HG03575 (cell line): ENCODE results near the gene LCE2D.
"Not testable (repeated sequence)": the region's sequence is repeated elsewhere in the genome, so short reads cannot be mapped to it uniquely, and the experiment has no call there.

ENCODE experiments used
- ATAC-seq: cut with Tn5 transposase; IDR thresholded peaks from one replicate; pipeline ENCODE4 v1.9.1; 2021; ENCODE audit not compliant: unreplicated experiment, insufficient number of reproducible peaks, low FRiP score; ENCODE audit errors: extremely low read depth

Gene LCE2D

DNA sequence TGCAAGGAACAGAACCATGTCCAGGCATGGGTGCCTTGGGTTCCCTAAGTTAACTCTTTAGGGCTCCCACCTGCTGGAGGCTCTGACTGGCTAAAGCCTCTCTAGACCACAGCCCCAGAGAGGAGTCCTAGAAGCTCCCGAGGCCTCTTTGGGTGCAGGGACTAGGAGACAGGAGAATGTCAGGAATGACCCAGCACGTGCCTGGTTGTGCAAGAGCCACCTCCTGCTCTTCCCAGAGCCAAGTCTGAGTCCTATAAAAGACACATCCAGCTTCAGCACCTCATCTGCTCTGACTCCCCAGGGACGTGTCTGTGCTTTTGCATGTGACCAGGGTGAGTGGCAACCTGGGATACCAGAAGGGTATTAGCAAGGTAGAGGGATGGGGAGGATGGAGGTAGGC is at the start of gene LCE2D:
LCE2D (plus strand) TSS at position 283 of the 400 bp plus-strand sequence. CDS start 726 bp downstream, outside the sequence.
- ATAC-seq = no peak

DNA sequence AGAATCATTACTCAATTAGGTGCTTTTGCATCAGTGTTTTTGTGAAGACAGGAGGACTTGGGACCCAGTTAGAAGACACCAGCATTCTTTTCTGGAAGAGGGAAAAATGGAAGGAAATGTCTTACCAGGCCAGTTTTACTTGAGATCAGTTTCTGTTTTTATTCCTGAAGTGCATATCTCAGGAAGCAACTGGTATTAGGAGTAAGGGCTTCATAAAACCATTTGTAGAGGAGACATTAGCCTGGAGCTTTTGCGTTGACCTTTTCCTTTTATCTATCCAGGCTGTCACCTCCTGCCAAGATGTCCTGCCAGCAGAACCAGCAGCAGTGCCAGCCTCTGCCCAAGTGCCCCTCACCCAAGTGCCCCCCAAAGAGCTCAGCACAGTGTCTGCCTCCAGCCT is 49.7 kb upstream of the LCE2D start, which contains the start of gene LCE3B:
LCE3B (plus strand) TSS at position 301 of the 400 bp plus-strand sequence; CDS start at position 301, 0 bp downstream.
- no peak for ATAC-seq

- ATAC-seq = no peak
These were observed 41.2 kb upstream of the LCE2D start for GRCh38 chr1:152621993-152622392.

DNA sequence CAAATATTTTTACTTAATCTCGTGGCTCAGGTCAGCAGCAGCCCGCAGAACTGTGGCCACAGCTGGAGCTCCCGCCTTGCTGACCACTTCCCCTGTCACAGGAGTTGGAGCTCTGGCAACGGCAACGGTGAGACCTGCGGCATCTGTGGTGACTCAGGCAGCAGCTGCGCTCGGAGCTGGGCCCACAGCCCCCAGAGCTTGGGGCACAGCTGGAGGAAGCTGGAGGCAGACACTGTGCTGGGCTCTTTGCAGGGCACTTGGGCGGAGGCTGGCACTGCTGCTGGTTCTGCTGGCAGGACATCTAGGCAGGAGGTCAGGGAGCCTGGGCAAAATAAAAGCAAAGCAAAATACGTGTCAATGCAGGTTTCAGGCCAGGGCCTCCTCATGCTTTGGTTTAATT is 40.4 kb upstream of the LCE2D start, which contains the start of gene LCE3A:
LCE3A (minus strand) TSS at position 301 of the 400 bp plus-strand sequence; CDS start at position 301, 0 bp downstream.
- ATAC-seq = no peak

GRCh38 chr1:152623203-152623844 is 39.9 kb upstream of the LCE2D start:
- no peak for ATAC-seq

- ATAC-seq = no peak
These were observed 36.4 kb upstream of the LCE2D start for GRCh38 chr1:152626744-152627143.

GRCh38 chr1:152630596-152630995 is 32.6 kb upstream of the LCE2D start:
- no peak for ATAC-seq

- no peak for ATAC-seq
These were observed 22.8 kb upstream of the LCE2D start for GRCh38 chr1:152640351-152640750.

DNA sequence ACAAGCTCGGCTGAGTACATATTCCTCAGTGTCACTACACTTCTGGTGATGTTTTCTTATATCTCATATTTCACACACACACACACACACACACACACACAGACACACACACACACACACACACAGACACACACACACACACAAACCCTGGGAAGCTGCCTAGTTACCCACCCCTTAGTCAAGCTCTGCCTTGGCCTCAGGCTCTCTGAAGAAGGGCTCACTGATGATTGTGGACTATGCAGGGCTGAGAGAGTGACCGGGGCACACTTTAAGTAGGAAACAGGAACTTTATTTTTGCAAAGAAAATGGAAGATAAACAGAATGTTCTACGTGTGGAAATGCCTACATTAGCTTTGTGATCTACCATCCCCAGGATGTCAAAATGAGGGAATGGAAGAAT is 19.2 kb upstream of the LCE2D start:
- ATAC-seq = no peak

DNA sequence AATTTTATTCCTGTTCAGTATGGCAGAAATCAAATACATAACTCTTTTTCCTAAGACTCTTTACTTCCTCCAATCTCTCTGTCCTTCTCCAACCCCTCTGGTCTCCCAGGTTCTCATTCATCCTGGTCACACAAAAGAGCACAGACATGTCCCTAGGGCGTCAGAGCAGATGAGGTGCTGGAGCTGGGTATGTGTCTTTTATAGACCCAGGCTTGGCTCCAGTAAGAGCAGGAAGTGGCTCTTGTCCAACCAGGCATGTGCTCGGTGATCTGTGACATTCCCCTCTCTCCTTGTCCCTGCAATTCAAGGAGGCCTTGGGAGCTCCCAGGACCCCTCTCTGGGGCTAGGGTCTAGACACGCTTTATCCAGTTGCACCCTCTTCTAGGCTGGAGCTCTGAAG is 18.0 kb upstream of the LCE2D start:
- no peak for ATAC-seq

GRCh38 chr1:152646656-152647055 is 16.5 kb upstream of the LCE2D start:
- no peak for ATAC-seq

DNA sequence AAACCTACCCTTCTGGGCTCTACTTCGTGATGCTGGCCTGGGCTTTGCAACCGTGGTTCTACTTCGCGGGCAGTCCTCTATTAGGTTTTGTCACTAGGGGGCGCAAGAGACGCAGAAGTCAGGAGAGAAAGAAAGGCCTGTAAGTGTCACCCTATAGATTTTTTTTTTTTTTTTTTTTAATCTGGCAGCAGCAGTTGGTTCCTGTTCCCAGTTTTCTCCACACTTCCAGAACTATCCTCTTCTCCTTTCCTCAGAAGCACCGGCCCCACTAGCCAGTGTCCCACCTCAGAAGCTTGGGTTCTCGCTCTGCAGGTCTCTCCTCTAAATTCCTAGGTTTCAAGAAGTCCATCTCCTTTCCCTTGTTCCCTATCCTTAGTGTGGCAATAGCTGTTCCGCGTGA is 9.1 kb upstream of the LCE2D start:
- no peak for ATAC-seq

GRCh38 chr1:152656459-152656858 is 6.7 kb upstream of the LCE2D start:
- ATAC-seq = no peak

DNA sequence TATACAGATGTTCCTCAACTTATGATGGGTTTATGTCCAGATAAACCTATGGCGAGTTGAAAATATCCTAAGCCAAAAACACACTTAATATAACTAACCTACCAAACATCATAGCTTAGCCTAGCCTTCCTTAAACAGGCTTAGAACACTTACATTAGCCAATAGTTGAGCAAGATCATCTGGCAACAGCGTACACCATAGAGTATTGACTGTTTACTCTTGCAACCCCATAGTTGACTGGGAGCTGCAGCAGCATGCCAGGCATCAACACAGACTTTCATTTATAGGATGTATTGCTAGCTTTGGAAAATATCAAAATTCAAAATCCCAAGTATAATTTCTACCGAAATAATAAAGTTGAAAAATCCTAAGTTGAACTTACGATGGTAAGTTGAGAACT is 5.5 kb upstream of the LCE2D start:
- ATAC-seq = no peak

DNA sequence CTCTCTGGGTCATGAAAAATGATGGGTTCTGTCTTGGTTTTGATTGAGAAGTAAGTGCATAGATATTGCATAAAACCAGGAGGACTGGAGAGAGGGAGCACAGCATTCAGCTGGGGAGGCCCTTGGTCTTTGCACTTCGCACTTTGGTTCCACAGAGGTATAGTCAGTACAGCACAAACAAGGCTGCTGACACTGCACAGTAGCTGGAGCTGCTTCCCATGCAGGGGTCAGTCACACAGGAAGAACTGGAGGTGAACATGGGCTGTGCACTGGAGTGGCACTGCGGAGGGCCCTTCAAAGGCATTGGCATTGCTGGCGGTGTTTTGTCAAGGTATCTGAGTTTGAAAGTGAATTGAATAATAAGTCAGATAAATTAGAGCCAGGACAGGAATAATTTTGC is 4.5 kb upstream of the LCE2D start:
- no peak for ATAC-seq

GRCh38 chr1:152666171-152666570 is 3.0 kb downstream of the LCE2D start:
- not testable (repeated sequence) for ATAC-seq

DNA sequence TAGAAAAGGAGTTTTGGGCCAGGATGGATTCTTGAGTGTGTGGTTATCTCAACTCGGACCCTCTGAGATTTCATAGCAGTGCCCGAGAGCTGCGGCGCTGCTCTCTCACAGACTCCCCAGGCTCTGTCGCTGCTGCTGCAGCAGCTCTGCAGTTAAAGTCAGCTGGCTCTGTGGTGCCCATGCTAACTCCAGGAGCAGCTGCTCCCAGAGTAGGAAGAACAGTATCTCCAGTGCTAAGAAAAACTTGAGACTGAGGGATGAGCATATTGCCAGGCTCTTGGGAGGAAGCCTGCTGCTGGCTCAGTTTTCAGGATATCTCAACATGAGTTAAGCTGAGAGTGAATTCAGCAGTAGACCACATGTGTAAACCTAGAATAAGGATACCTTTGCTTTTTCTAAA is 4.5 kb downstream of the LCE2D start:
- ATAC-seq = no peak

GRCh38 chr1:152673016-152673415 is 9.8 kb downstream of the LCE2D start:
- no peak for ATAC-seq

DNA sequence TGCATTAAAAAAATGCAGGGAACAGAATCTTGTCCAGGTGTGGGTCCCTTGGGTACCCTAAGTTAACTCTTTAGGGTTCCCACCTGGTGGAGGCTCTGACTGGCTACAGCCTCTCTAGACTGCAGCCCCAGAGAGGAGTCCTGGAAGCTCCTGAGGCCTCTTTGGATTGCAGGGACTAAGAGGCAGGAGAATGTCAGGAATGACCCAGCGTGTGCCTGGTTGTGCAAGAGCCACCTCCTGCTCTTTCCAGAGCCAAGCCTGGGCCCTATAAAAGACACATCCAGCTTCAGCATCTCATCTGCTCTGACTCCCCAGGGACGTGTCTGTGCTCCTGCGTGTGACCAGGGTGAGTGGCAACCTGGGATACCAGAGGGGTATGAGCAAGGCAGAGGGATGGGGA is 11.8 kb downstream of the LCE2D start, which contains the start of gene LCE2C:
LCE2C (plus strand) TSS at position 297 of the 400 bp plus-strand sequence. CDS start 737 bp downstream, outside the sequence.
- not testable (repeated sequence) for ATAC-seq

DNA sequence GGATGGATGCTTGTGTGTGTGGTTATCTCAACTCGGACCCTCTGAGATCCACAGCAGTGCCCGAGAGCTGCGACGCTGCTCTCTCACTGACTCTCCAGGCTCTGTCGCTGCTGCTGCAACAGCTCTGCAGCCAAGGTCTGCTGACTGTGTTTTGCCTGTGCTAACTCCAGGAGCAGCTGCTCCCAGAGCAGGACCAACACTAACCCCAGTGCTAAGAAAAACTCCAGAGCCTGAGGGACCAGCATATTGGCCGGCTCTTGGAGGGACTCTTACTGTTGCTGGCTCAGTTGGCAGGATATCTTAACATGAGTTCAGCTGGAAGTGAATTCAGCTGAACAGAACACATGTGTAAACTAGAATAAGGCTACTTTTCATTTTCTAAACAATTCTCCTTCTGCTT is 16.3 kb downstream of the LCE2D start:
- no peak for ATAC-seq

- ATAC-seq = no peak
These were observed 18.4 kb downstream of the LCE2D start for GRCh38 chr1:152681616-152682015.
